A549 (cell line): ENCODE data around the gene ANKZF1. TPM values are rescaled to one million over a fixed set of nuclear protein-coding genes. Genes with fewer than 3 reads are reported as not detected.

Experiments
- ATAC-seq, 2 experiments: fragments of 200-7000 bp in 1 of 2; fragments of >200 bp in 1 of 2; cut with Nextera tagmentation in 1 of 2; cut with Tn5 transposase in 1 of 2; 3 replicates each; pipeline versions ENCODE4 v1.8.0 to v1.9.1; 2018 to 2020; ENCODE audit warnings: mild to moderate bottlenecking in 1 of 2, moderate library complexity in 1 of 2
- CTCF ChIA-PET: fragments of 300-600 bp; sonication (Branson Sonifier 250); formaldehyde crosslinking; extraction: SDS; loops from one replicate; lab custom pipeline; 2021; ENCODE audit warnings: antibody characterized with exemption, inconsistent platforms; lab: Yijun Ruan, JAX
- POLR2A ChIA-PET: fragments of 350-600 bp; formaldehyde crosslinking; extraction: SDS; loops from one replicate; lab custom pipeline; 2021; ENCODE audit warnings: antibody characterized with exemption, inconsistent platforms; lab: Yijun Ruan, JAX
- DNase-seq, 2 experiments: peaks; one replicate each; pipeline versions ENCODE4 v3.0.0 to v3.0.0-alpha.2; 2011 to 2016; ENCODE audit warnings: low read depth in 1 of 2, low spot score in 1 of 2
- FAIRE-seq: peaks from 2 replicates; lab custom pipeline; 2011; peaks lifted over from hg19 to GRCh38; lab: Jason Lieb, UNC
- H3K27ac ChIP-seq, 2 experiments: fragments of >200 bp; sonication (Bioruptor Twin); formaldehyde crosslinking; 3 replicates each; pipeline ENCODE4 v1.5.1; 2016 to 2017
- H3K4me1 ChIP-seq: fragments of >200 bp; sonication (Bioruptor Twin); formaldehyde crosslinking; 3 replicates; pipeline ENCODE4 v1.6.1; 2016
- H3K4me2 ChIP-seq: fragments of >200 bp; sonication (Bioruptor Twin); formaldehyde crosslinking; 3 replicates; pipeline ENCODE4 v1.6.1; 2016
- H3K4me3 ChIP-seq: fragments of >200 bp; sonication (Bioruptor Twin); formaldehyde crosslinking; 3 replicates; pipeline ENCODE4 v1.5.1; 2016
- H3K9me3 ChIP-seq: fragments of >200 bp; sonication (Bioruptor Twin); formaldehyde crosslinking; 3 replicates; pipeline ENCODE4 v1.6.1; 2016
- BHLHE40 ChIP-seq: IDR thresholded peaks from 2 replicates; pipeline ENCODE4 v1.6.1; 2012; ENCODE audit warnings: low read depth, low read length, inconsistent platforms
- CBX2 ChIP-seq: fragments of 200-600 bp; sonication (generic); IDR thresholded peaks from 2 replicates; pipeline ENCODE4 v1.6.1; 2016; ENCODE audit warnings: low read depth, mild to moderate bottlenecking, borderline replicate concordance
- CBX8 ChIP-seq: fragments of 200-600 bp; sonication (generic); IDR thresholded peaks from 2 replicates; pipeline ENCODE4 v1.6.1; 2016
- CEBPB ChIP-seq, 2 experiments: fragments of >200 bp in 1 of 2; sonication (Bioruptor Twin) in 1 of 2; formaldehyde crosslinking in 1 of 2; IDR thresholded peaks; 2 replicates each; pipeline ENCODE4 v1.6.1; 2012 to 2016
- CHD2 ChIP-seq: fragments of 150-350 bp; IDR thresholded peaks from 2 replicates; pipeline ENCODE4 v1.6.1; 2014; ENCODE audit warnings: low read length; ENCODE audit not compliant: partially characterized antibody
- EHF ChIP-seq: fragments of 250-450 bp; sonication (Bioruptor Pico); IDR thresholded peaks from 2 replicates; pipeline ENCODE4 v1.5.0; 2020; ENCODE audit warnings: mild to moderate bottlenecking
- EP300 ChIP-seq, 2 experiments: fragments of >200 bp; sonication (Bioruptor Twin); formaldehyde crosslinking; IDR thresholded peaks; 2 replicates in 1 of 2; 3 replicates in 1 of 2; pipeline ENCODE4 v1.6.1; 2016 to 2017
- ESRRA ChIP-seq: fragments of 150-350 bp; IDR thresholded peaks from 2 replicates; pipeline ENCODE4 v1.6.1; 2014; ENCODE audit warnings: mild to moderate bottlenecking, low read length, borderline replicate concordance
- FOSL2 ChIP-seq, 2 experiments: fragments of 450-650 bp in 1 of 2; fragments of >200 bp in 1 of 2; sonication (Bioruptor Twin) in 1 of 2; formaldehyde crosslinking; IDR thresholded peaks; 2 replicates each; pipeline versions ENCODE4 v1.5.0 to v1.6.1; 2016 to 2020; ENCODE audit warnings: mild to moderate bottlenecking in 1 of 2, moderate library complexity in 1 of 2
- GATA3 ChIP-seq: IDR thresholded peaks from 2 replicates; pipeline ENCODE4 v1.6.1; 2012; ENCODE audit warnings: borderline replicate concordance
- HDAC2 ChIP-seq: fragments of 200-600 bp; sonication (generic); IDR thresholded peaks from 2 replicates; pipeline ENCODE4 v1.6.1; 2016
- HOXA7 ChIP-seq: fragments of 250-450 bp; sonication (Bioruptor Pico); IDR thresholded peaks from 2 replicates; pipeline ENCODE4 v1.5.0; 2020; ENCODE audit warnings: mild to moderate bottlenecking, moderate library complexity
- JUN ChIP-seq, 2 experiments: fragments of >200 bp; sonication (Bioruptor Twin); formaldehyde crosslinking; IDR thresholded peaks; 2 replicates in 1 of 2; 3 replicates in 1 of 2; pipeline ENCODE4 v1.6.1; 2016 to 2017
- JUNB ChIP-seq: fragments of >200 bp; sonication (Bioruptor Twin); formaldehyde crosslinking; IDR thresholded peaks from 2 replicates; pipeline ENCODE4 v1.6.1; 2016
- MAZ ChIP-seq: fragments of 150-350 bp; IDR thresholded peaks from 2 replicates; pipeline ENCODE4 v1.6.1; 2014; ENCODE audit warnings: antibody characterized with exemption, low read depth, low read length, borderline replicate concordance
- MYC ChIP-seq: IDR thresholded peaks from 2 replicates; pipeline ENCODE4 v1.6.1; 2012; ENCODE audit warnings: mild to moderate bottlenecking, inconsistent platforms, low read length, improper control_type of control experiment, borderline replicate concordance
- POLR2A ChIP-seq: IDR thresholded peaks from 2 replicates; pipeline ENCODE4 v1.6.1; 2012; ENCODE audit warnings: mild to moderate bottlenecking, low read length
- POLR2AphosphoS2 ChIP-seq: conservative IDR thresholded peaks from 2 replicates; pipeline ENCODE4 v1.6.1; 2012; ENCODE audit warnings: low read length, improper control_type of control experiment, inconsistent platforms
- RAD21 ChIP-seq, 2 experiments: fragments of >200 bp in 1 of 2; sonication (Bioruptor Twin) in 1 of 2; formaldehyde crosslinking in 1 of 2; IDR thresholded peaks in 1 of 2; conservative IDR thresholded peaks in 1 of 2; 2 replicates in 1 of 2; 3 replicates in 1 of 2; pipeline ENCODE4 v1.6.1; 2012 to 2018; ENCODE audit warnings: inconsistent platforms in 1 of 2
- RARB ChIP-seq: fragments of 250-450 bp; sonication (Bioruptor Pico); IDR thresholded peaks from 2 replicates; pipeline ENCODE4 v1.8.0; 2021; ENCODE audit warnings: mild to moderate bottlenecking, moderate library complexity
- RNF2 ChIP-seq: fragments of 200-600 bp; sonication (generic); IDR thresholded peaks from 2 replicates; pipeline ENCODE4 v1.6.1; 2016; ENCODE audit warnings: low read depth, mild to moderate bottlenecking, antibody characterized with exemption, moderate library complexity, borderline replicate concordance
- SMC3 ChIP-seq: fragments of >200 bp; sonication (Bioruptor Twin); formaldehyde crosslinking; IDR thresholded peaks from 3 replicates; pipeline ENCODE4 v1.6.1; 2018; ENCODE audit warnings: inconsistent platforms
- ZFP36 ChIP-seq: fragments of 450-650 bp; IDR thresholded peaks from 2 replicates; pipeline ENCODE4 v1.6.1; 2014; ENCODE audit warnings: borderline replicate concordance; ENCODE audit not compliant: partially characterized antibody
- ZSCAN20 ChIP-seq: fragments of 250-450 bp; sonication (Bioruptor Pico); IDR thresholded peaks from 2 replicates; pipeline ENCODE4 v1.8.0; 2022; ENCODE audit warnings: mild to moderate bottlenecking, moderate library complexity
- WGBS: methylation state at CpG from one replicate; pipeline ENCODE4 v1.1.6; 2017; ENCODE audit errors: missing lambda C conversion rate; 5-methylcytosine and 5-hydroxymethylcytosine counted together
- polyA plus RNA-seq, 4 experiments: library from polyadenylated mRNA; depleted of rRNA in 3 of 4; stranded (reverse); fragments of >200 nt; fragmentation: RNase III in 1 of 4; extraction: RNeasy Plus Mini Kit Qiagen cat#74134 plus additional on column Dnase treatment in 1 of 4; gene quantifications; 2 replicates in 3 of 4; 3 replicates in 1 of 4; pipeline ENCODE4 v1.2.3, GENCODE V29; 2011 to 2017
- TF ChIP-seq, protein P1 (sequence below): fragments of >200 bp; sonication (Bioruptor Twin); formaldehyde crosslinking; IDR thresholded peaks from 3 replicates; pipeline ENCODE4 v1.6.1; 2016
- TF ChIP-seq, protein P2 (sequence below): IDR thresholded peaks from 2 replicates; pipeline ENCODE4 v1.6.1; 2012
- TF ChIP-seq, protein P3 (sequence below): fragments of 250-450 bp; sonication (Bioruptor Pico); IDR thresholded peaks from 2 replicates; pipeline ENCODE4 v1.5.0; 2021; ENCODE audit warnings: mild to moderate bottlenecking, moderate library complexity, borderline replicate concordance

Gene ANKZF1
- polyA plus RNA-seq, 2 of the 4 experiments (the other 2 are of a cell fraction), result 23.2 to 30.3 TPM

DNA sequence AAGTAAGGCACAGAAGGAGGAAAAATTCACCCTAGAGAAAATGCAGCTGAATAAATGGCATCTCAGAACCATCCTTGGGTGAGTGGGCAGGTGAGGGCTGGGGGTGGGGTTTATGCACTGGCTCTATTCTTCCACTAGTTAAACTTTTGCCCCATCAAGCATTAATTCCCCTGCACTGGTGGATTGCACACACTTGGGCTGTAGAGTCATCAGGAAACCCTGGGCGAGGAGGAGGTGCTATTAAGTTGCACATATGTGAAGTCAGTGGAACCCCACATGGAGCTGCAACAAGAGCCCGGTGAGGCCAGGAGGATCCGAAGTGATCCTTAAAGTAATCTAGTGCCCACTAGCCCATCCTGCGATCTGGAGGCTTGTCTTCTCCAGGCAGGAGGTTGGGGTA lies 42.8 kb downstream of the ANKZF1 start:
- no peak overlapping the region for H3K4me3 ChIP-seq
- H3K4me2 ChIP-seq, result peak overlapping the region; percentile 95
- peak in 1 of 2 experiments; percentile 35 for DNase-seq
- H3K27ac ChIP-seq, result peak overlapping the region; percentile 96 to 99
- ATAC-seq, result no peak
- WGBS, result 86% methylated on average over 4 of the region's 4 CpGs
- ChIA-PET POLR2A (interaction anchor here (0.7 to 2.8 kb wide), 4 partner anchors 19 to 54 kb away, joined by 7 to 65 read pairs (median 26); partner anchors contain the start of genes ABCB6, TUBA4A and TUBA4B), CTCF (interaction anchor here (0.9 to 16.2 kb wide), 3 partner anchors 11 to 23 kb away, joined by 3 to 540 read pairs (median 214); partner anchors contain the start of genes TUBA4A and TUBA4B)
- H3K9me3 ChIP-seq, result no peaks in the 10 kb centered on the region
- peaks cover 69% of the 10 kb centered on the region for H3K4me1 ChIP-seq
- no peak for FAIRE-seq
- TF ChIP-seq ESRRA (no peak), BHLHE40 (no peak), POLR2A (no peak), MYC (no peak)
- TF ChIP-seq, all 56 proteins: peak for 0

DNA sequence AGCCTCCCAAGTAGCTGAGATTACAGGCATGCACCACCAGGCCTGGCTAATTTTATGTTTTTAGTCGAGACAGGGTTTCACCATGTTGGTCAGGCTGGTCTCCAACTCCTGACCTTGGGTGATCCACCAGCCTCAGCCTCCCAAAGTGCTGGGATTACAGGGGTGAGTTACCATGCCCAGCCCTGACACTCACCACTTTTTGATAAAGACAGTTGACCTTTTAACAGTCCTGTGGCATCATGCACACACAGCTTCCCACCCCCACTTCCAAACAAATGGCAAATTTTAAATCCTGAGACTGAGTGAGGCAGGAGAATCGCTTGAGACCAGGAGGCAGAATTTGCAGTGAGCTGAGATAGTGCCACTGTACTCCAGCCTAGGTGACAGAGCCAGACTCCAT lies 43.4 kb downstream of the ANKZF1 start:
- TF ChIP-seq GATA3 (peak; percentile 76; the same call in 1 of the 2 replicates), JUNB (peak; percentile 52), CBX8 (no peak), FOSL2 (IDR thresholded peaks at IDR 0.05) (peak; percentile 65), FOSL2 (CRISPR knock-in tag; IDR thresholded peaks at IDR 0.05) (peak; percentile 95), CEBPB (IDR thresholded peaks at IDR 0.05) (0 out of 4 replicates have a peak, but pooled peaks of 1 of the 2 experiments have one; percentile 28), JUN (IDR thresholded peaks at IDR 0.05) (peak in 1 of 2 experiments; percentile 38; a peak in 2 of 5 replicates), EP300 (IDR thresholded peaks at IDR 0.05) (peak; percentile 25 to 59; a peak in 2 of 5 replicates)
- TF ChIP-seq, protein P1, sequence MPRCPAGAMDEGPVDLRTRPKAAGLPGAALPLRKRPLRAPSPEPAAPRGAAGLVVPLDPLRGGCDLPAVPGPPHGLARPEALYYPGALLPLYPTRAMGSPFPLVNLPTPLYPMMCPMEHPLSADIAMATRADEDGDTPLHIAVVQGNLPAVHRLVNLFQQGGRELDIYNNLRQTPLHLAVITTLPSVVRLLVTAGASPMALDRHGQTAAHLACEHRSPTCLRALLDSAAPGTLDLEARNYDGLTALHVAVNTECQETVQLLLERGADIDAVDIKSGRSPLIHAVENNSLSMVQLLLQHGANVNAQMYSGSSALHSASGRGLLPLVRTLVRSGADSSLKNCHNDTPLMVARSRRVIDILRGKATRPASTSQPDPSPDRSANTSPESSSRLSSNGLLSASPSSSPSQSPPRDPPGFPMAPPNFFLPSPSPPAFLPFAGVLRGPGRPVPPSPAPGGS, result no peak
- TF ChIP-seq, protein P2, sequence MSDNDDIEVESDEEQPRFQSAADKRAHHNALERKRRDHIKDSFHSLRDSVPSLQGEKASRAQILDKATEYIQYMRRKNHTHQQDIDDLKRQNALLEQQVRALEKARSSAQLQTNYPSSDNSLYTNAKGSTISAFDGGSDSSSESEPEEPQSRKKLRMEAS, result peak; percentile 72; the same call in 1 of the 2 replicates
- POLR2A ChIA-PET, result interaction anchor here (0.7 to 2.8 kb wide), 6 partner anchors 8 to 55 kb away, joined by 3 to 65 read pairs (median 16); partner anchors contain the start of genes ABCB6, GLB1L, STK16 and TUBA4A
- WGBS, result 22% methylated on average over 2 of the region's 2 CpGs
- Histone ChIP-seq H3K4me1 (peaks cover 75% of the 10 kb centered on the region), H3K4me2 (peak overlapping the region; percentile 95), H3K9me3 (no peaks in the 10 kb centered on the region), H3K27ac (peak overlapping the region; percentile 96 to 99), H3K4me3 (no peak overlapping the region)
- DNase-seq (peak in 1 of 2 experiments; percentile 85), ATAC-seq (peak in 1 of 2 experiments; percentile 18; a peak in 2 of 6 replicates), FAIRE-seq (no peak)
- CTCF ChIA-PET, result interaction anchor here (0.6 to 16.2 kb wide), 6 partner anchors 12 to 93 kb away, joined by 3 to 540 read pairs (median 8); partner anchors contain the start of genes GLB1L, STK16, TUBA4A and TUBA4B

DNA sequence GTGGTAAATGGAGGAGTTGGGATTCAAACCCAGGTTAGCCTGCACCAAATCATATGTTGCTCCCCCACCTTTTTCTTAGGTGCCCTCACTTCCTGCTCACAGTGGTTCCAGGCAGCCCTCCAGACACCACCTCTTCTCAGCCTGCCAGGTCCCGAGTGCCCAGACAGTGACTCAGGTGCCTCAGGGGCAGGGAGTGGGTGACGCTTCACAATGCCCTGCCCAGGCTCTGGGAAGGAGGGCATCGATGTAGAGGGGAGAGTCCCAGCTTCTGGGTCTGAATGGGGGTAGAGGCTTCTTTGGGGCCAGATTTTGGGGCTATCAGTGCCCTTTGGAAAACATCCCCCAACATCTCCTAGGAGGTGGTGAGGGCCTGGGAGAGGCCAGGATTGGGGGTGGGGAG lies 44.3 kb downstream of the ANKZF1 start:
- Histone ChIP-seq H3K4me1 (peaks cover 83% of the 10 kb centered on the region), H3K4me2 (peak overlapping the region; percentile 95), H3K4me3 (peak overlapping the region; percentile 29), H3K27ac (peak overlapping the region; percentile 96 to 99), H3K9me3 (no peaks in the 10 kb centered on the region)
- ChIA-PET CTCF (interaction anchor here (0.8 to 16.2 kb wide), 14 partner anchors 11 to 293 kb away, joined by 3 to 540 read pairs (median 6); partner anchors contain the start of genes ABCB6, ANKZF1, ATG9A and CNPPD1), POLR2A (interaction anchor here (0.6 to 2.8 kb wide), 13 partner anchors 9 to 114 kb away, joined by 3 to 65 read pairs (median 7); partner anchors contain the start of genes ABCB6, ANKZF1, ATG9A and CNPPD1)
- DNase-seq (peak; percentile 89 to 95), ATAC-seq (peak; percentile 84 to 86), FAIRE-seq (peak; percentile 32)
- 0% methylated on average over 3 of the region's 3 CpGs for WGBS
- TF ChIP-seq ESRRA, result no peak
- TF ChIP-seq MYC, result no peak
- TF ChIP-seq CEBPB (IDR thresholded peaks at IDR 0.05), result peak in 1 of 2 experiments; percentile 23; a peak in 1 of 4 replicates
- peak; percentile 78; the same call in 1 of the 2 replicates for TF ChIP-seq GATA3
- no peak for TF ChIP-seq HDAC2
- TF ChIP-seq RAD21 (conservative IDR thresholded peaks at IDR 0.05 in 1 of 2, IDR thresholded peaks at IDR 0.05 in 1 of 2), result peak in 1 of 2 experiments; percentile 10; a peak in 1 of 5 replicates
- peak; percentile 70 for TF ChIP-seq FOSL2 (IDR thresholded peaks at IDR 0.05)
- peak; percentile 94 for TF ChIP-seq FOSL2 (CRISPR knock-in tag; IDR thresholded peaks at IDR 0.05)
- 0 out of 3 replicates have a peak, but pooled peaks have one; percentile 10 for TF ChIP-seq SMC3
- TF ChIP-seq JUN (IDR thresholded peaks at IDR 0.05), result peak; percentile 17 to 56; a peak in 2 of 5 replicates
- no peak for TF ChIP-seq POLR2AphosphoS2
- TF ChIP-seq RARB (CRISPR knock-in tag), result no peak
- TF ChIP-seq HOXA7 (CRISPR knock-in tag), result no peak
- TF ChIP-seq MAZ, result no peak
- TF ChIP-seq, protein P3, sequence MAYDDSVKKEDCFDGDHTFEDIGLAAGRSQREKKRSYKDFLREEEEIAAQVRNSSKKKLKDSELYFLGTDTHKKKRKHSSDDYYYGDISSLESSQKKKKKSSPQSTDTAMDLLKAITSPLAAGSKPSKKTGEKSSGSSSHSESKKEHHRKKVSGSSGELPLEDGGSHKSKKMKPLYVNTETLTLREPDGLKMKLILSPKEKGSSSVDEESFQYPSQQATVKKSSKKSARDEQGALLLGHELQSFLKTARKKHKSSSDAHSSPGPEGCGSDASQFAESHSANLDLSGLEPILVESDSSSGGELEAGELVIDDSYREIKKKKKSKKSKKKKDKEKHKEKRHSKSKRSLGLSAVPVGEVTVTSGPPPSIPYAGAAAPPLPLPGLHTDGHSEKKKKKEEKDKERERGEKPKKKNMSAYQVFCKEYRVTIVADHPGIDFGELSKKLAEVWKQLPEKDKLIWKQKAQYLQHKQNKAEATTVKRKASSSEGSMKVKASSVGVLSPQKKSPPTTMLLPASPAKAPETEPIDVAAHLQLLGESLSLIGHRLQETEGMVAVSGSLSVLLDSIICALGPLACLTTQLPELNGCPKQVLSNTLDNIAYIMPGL, result no peak
- TF ChIP-seq EHF (CRISPR knock-in tag), result no peak
- no peak for TF ChIP-seq RNF2
- TF ChIP-seq CBX2, result no peak
- TF ChIP-seq CHD2, result peak; percentile 29
- peak; percentile 70 for TF ChIP-seq JUNB
- TF ChIP-seq ZSCAN20 (CRISPR knock-in tag), result no peak
- no peak for TF ChIP-seq ZFP36
- TF ChIP-seq, protein P1, result 0 out of 3 replicates have a peak, but pooled peaks have one; percentile 47
